Cardiac fibroblast (primary cell): ENCODE results near the gene BCAR3.

Source experiments
- DNase-seq, 2 donors: peaks; one replicate each; pipeline versions ENCODE4 v3.0.0 to v3.0.0-alpha.2; 2010; ENCODE audit warnings: low read depth in 2 of 2
- H3K4me3 ChIP-seq, 2 donors: replicated peaks in 1 of 2; 1 replicate in 1 of 2; 2 replicates in 1 of 2; pipeline ENCODE4 v1.5.1; 2011; ENCODE audit warnings: low read depth in 2 of 2, low read length in 2 of 2, mild to moderate bottlenecking in 2 of 2, moderate library complexity in 1 of 2
- TF ChIP-seq, protein P1 (sequence below): IDR thresholded peaks from one replicate; pipeline ENCODE4 v1.5.1; 2011; ENCODE audit warnings: low read depth, mild to moderate bottlenecking, low read length, inconsistent platforms

Gene BCAR3

DNA sequence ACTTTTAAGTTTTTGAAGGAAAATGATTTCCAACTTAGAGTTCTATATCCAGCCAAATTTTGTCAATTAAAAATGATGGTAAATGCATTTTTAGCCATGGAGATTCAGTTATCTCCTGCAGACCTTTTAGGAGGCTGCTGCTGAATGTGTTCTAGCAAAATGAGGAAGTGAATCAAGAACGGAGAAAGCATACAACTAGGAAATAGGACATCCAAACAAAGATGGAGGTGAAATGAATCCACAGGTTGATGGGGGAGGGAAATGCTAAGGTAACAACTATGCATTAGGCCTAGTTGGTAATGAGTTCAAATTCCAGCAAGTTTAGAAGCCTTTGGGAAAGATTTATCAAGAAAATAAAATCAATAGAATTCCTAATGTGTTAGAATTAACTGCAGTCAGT is 153.2 kb downstream of the BCAR3 start:
- TF ChIP-seq, protein P1, sequence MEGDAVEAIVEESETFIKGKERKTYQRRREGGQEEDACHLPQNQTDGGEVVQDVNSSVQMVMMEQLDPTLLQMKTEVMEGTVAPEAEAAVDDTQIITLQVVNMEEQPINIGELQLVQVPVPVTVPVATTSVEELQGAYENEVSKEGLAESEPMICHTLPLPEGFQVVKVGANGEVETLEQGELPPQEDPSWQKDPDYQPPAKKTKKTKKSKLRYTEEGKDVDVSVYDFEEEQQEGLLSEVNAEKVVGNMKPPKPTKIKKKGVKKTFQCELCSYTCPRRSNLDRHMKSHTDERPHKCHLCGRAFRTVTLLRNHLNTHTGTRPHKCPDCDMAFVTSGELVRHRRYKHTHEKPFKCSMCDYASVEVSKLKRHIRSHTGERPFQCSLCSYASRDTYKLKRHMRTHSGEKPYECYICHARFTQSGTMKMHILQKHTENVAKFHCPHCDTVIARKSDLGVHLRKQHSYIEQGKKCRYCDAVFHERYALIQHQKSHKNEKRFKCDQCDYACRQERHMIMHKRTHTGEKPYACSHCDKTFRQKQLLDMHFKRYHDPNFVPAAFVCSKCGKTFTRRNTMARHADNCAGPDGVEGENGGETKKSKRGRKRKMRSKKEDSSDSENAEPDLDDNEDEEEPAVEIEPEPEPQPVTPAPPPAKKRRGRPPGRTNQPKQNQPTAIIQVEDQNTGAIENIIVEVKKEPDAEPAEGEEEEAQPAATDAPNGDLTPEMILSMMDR, result no peak
- H3K4me3 ChIP-seq, result no peak overlapping the region
- no peak for DNase-seq

DNA sequence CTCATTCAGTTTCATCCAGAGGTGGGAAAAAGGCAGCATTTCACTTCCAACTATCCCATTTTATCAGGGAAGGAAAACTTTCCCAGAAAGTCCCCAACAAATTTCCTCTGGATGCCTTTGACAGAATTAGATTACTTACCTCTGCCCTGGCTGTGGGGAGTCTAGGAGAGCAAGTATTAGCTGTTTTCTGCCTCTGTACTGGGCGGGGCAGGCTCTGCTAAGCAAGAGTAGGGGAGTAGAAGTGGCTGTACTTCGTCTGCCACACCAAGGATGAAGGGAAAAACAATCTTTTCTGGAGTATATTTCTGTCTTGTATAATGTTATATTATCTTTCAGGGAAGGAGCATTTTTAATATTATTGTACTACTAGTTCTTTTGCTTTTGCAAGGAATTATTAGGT is 155.2 kb downstream of the BCAR3 start:
- H3K4me3 ChIP-seq, result no peak overlapping the region
- TF ChIP-seq, protein P1, result no peak
- no peak for DNase-seq

DNA sequence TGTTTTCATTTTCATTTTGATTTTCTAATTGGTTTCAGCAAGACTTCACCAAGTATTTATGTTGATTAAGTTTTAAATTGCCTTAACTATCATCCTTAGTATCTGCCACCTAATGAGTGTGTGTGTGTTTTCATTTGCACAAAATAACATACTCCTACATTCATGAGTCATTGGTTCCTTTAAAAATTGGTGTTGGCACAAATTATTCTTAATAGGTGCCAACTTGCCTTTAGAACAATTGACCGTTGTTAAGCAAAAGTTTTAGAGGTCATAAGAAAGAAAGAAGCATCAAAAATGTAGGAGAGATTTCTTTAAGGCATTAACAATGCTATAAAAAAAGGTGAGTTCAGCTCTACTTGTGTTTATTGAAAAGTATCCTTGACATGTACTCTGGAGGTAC is 156.2 kb downstream of the BCAR3 start:
- peak in 1 of 2 donors; percentile 46 for DNase-seq
- TF ChIP-seq, protein P1, result no peak
- no peak overlapping the region for H3K4me3 ChIP-seq

DNA sequence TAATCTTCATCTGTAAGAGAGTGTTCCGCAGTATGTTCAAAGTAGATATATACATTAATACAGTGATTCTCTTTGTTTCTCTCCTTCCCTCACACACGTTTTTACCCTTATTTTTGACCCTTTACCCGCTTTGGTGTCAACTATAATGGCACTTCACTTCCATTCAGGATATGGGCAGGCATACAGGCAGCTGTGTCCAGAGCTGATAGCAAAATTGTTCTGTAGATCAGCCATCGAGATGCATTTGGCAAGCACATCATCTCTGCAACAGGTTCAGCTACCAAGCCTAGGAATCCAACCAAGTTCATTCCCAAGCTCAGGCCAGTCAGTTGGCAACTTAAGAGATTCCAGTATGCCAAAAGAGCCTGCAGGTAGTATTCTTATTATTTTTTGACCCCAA is 158.9 kb downstream of the BCAR3 start:
- H3K4me3 ChIP-seq, result no peak overlapping the region
- TF ChIP-seq, protein P1, result no peak
- no peak for DNase-seq

DNA sequence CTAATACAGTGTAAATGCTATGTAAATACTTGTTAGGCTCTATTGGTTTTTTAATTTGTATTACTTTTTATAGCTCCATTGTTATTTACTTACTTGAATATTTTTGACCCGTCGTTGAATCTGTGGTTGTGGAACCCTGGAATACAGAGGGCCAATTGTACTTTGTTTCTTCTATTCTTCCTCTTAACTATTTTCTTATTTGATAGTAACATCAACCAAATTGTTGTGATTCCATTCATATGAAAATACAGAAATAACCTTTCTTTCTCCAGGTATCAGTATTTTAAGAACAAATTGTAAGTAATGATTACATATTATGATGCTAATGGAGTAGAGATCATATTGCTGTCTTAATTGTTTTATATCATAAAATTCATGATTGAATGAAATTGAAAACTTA is 160.0 kb downstream of the BCAR3 start:
- TF ChIP-seq, protein P1, result no peak
- no peak for DNase-seq
- no peak overlapping the region for H3K4me3 ChIP-seq

DNA sequence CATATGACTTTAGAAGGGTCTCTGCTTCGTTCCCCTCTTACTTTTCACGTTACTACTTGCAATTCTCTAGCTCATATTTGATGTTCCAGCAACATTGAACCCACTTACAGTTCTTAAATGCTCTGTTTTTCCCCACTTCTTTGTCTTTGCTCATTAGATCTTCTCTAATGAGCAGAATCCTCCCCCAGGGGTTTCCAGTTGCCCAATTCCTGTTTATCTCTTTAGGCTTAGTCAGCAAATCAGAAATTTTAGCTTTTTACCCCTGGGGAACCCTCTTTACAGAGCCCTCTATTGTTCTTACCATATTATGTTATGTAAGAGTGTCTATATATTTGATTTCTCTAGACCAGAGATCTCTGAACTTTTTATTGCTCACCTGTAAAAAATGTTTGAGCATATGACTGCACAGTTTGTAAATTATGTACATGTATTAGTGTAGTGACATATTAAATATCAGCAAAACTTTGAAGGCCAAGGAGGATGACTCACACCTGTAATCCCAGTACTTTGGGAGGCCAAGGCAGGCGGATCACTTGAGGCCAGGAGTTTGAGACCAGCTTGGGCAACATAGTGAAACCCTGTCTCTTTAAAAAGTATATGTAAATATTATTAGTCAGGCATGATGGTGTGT is 162.3 kb downstream of the BCAR3 start:
- H3K4me3 ChIP-seq, result no peak overlapping the region
- TF ChIP-seq, protein P1, result no peak
- peak; percentile 28 to 73 for DNase-seq

DNA sequence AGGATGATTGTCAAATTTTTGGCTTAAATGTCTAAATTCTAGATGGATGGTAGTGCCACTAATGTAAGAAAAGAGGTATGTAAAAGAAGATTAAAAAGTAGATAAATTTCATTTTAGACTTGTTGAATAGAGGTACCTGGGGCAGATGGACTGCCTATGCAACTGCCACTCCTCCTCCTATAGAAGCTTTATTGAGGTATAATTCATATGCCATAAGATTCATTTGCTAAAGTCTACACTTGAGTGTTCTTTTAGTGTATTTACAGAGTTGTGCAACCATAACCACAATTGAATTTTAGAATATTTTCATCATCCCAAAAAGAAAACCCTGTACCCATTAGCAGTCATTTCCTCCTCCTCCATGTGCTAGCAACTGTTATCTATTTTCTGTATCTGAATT is 163.1 kb downstream of the BCAR3 start:
- no peak for DNase-seq
- TF ChIP-seq, protein P1, result no peak
- H3K4me3 ChIP-seq, result no peak overlapping the region
